Activated gamma-delta T cell (primary cell): Measurements from ENCODE around the gene SPRR4.
"Not testable (repeated sequence)": the region's sequence is repeated elsewhere in the genome, so short reads cannot be mapped to it uniquely, and the experiment has no call there.

Experiments used
- DNase-seq: peaks from one replicate; lab custom pipeline; 2025; lab: John Stamatoyannopoulos, UW

SPRR4 gene

DNA sequence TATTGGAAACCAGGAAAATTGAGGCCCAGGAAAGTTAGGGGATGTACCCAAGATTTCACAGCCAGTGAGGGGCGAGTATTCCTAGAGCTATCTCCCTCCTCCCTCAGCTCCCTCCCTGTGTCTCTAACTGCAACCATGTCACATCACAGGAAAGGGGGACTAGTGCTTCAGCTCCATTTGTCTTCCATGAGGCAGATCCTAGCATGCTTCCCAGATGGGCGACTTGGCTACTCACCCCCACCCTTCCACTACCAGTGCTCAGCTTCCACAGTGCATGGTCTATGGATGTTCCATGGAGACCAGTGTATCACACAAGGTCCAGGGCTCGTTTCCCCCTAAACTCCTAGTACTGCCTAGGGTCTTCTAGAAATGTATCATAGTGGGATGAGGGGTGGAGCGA lies 4.6 kb upstream of the SPRR4 start:
- DNase-seq, result no peak

DNA sequence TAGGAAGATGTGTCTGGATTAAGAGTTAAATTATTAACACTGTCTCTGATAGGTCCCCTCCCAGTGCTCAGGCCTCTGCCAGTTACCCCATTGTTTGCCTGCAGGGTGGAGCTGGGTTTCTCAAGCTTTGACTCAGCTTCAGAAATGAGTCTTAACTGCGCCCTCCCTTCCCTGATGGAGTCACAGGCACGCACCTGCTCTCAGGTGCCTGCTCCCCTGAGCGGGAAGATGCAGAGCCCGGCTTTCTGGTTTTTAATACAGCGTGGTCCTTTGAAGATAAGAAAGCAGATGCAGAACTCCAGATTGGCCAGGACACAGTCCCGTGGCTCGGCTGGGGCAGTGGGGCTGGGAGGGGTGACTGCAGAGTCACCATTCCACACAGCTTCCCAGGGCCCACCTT lies 3.2 kb upstream of the SPRR4 start:
- no peak for DNase-seq

GRCh38 chr1:152968248-152968647 lies 2.2 kb upstream of the SPRR4 start:
- DNase-seq, result no peak

DNA sequence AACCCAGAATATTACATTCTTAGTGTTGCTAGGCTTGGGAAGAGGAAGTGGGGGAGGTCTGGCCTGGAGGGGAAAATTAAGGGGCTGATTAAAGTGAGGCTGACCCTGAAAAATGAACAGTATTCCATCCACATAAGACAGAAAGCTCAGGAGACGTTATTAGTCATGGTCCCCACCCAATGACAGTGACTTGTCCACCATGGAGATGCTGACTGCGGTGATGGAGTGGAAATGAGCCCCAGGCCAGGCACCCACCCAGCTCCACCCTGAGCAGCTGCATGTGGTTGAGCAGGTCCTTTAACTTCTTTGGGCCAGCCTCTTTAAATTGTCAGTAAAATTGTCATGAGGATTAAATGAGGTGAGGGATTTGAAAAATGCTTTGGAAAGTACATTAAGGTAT lies 1.4 kb upstream of the SPRR4 start:
- no peak for DNase-seq

DNA sequence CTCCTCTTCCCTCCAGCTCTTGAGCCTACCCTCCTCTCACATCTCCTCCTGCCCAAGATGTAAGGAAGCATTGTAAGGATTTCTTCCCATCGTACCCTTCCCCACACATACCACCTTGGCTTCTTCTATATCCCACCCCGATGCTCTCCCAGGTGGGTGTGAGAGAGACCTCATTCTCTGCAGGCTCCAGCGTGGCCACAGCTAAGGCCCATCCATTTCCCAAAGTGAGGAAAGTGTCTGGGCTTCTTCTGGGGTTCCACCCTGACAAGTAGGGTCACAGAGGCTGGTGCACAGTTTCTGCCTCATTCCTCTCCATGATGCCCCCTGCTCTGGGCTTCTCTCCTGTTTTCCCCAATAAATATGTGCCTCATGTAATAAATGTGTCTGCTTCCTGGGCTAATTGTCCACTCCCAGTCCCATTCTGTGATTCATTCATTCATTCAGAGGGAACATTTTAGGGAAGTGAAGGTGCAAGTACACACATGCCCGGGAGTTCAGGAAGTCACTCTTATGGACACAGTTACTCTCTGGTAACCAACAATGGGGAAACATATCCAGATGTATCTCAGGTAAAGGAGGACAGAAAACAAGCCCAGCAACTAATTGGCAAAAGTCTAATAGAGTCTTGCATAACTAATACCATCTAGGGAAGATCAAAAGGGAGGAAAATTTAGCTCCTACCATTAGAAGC lies 1.9 kb downstream of the SPRR4 start:
- DNase-seq, result no peak

GRCh38 chr1:152976688-152977087 lies 6.2 kb downstream of the SPRR4 start:
- DNase-seq, result no peak

DNA sequence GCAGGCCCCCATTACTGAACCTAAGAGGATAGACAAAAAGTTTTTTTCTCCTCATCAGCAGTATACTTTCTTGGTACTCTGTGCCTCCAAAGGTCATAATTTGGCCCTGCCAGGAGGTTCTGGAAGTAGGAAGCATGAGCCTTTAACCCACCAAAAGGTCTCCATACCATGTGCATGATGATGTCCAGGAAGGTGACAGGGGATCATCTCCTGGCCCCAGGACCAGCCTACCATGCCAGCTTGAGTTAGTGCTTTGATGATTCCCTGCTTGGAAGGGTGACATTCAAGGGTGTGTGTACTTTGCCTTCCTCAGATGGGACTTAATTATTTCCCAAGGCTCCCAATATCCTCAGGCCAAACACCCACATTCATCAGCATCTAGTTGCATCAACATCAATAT lies 7.2 kb downstream of the SPRR4 start:
- DNase-seq, result no peak

GRCh38 chr1:152980676-152981075 lies 10.2 kb downstream of the SPRR4 start:
- no peak for DNase-seq

GRCh38 chr1:152981146-152981871 lies 10.9 kb downstream of the SPRR4 start:
- DNase-seq, result no peak

- no peak for DNase-seq
These were observed 11.6 kb downstream of the SPRR4 start for GRCh38 chr1:152982076-152982475.

DNA sequence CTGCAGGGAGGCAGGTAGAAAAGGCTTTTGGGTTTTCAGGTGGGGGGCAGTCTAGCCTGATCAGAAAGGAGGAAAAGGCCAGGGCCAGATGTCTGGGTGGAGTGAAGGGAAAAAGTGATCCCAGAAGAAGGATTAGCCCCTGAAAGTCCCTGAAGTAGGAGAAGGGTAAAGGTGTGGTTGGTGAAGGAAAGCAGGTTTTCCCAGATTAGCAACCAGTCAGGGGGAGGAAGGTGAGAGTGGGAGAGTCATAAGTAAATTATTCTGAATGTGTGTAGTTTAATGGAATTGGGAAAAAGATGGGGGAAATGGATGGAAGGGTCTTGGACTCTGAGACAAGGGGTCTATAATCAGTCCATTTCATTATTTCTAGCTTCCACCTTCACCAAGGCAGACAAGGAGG lies 12.8 kb downstream of the SPRR4 start:
- DNase-seq, result no peak

DNA sequence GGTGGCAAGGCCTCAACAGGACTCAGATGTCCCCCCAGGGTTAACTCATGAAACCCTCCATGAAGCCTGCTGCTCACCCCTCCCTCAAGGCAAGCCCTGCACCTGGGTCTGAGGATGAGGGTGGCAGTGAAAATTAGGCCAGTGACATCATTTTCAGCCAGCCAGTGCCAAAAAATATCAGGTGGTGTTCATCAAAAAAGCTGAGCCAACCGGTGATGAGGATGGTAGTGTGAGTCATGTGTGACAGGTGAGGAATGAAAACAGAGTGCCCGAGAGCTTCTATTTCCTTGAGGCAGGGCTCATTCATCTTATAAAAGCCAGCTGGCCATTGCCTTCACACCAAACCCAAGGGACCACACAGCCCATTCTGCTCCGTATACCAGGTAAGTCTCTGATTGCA lies 13.3 kb downstream of the SPRR4 start, which contains the start of gene SPRR1A:
Gene SPRR1A (plus strand): TSS at position 339 of the 400 bp plus-strand sequence. CDS start 1,150 bp downstream, outside the sequence.
- no peak for DNase-seq

DNA sequence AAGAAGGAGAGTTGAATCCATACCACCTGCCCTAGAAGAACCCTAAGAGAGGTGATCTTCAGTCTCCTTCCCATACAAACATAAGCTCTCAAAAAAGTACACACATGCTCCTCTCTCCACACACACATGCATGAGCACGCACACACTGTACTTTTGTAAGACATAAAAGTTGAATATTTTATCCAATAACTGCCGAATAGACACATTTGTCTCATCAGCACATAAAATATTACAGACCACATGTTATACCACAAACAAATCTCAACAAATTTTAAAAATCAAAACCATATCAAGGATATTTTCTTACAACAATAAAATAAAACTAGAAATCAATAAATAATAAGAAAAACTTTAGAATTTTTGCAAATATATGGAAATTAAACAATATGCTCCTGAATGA lies 16.1 kb downstream of the SPRR4 start:
- no peak for DNase-seq

DNA sequence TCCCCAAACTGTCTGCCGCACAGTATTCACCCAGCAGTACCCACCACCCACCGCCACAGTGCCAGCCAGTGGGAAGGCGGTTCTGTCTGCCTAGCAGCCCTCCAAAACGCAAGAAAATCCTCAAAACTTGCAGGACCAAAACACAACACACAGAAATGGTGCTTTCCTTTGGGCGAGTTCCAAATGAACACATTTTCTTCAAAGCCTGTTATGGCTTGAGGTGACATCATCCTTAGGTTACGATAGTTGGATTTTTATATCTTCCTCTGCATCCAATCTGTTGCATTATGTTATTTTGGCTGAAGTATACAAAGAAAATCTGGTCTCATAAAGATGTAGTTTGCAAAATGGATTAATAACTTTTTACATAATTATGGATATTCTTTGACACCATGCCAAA lies 22.7 kb downstream of the SPRR4 start:
- DNase-seq, result no peak

DNA sequence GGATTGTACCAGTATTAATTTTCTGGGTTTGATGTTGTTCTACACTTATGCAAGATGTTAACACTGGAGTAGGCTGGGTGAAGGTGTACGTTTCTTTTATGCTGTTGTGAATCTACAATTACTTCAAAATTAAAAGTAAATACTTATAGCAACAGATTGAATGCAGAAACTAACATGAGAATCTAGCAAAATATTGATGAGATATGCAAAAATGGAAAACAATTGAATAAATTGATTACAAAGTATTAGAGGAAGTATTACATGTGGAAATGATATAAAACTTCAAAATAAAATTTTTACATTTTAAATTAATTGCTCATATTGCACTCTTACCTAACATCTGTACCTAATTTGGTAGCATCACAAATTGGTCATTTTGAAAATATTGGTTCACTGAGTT lies 25.4 kb downstream of the SPRR4 start:
- DNase-seq, result no peak

- no peak for DNase-seq
These were observed 26.4 kb downstream of the SPRR4 start for GRCh38 chr1:152996633-152997400.

- no peak for DNase-seq
These were observed 27.5 kb downstream of the SPRR4 start for GRCh38 chr1:152997901-152998300.

- no peak for DNase-seq
These were observed 28.0 kb downstream of the SPRR4 start for GRCh38 chr1:152998476-152998875.

DNA sequence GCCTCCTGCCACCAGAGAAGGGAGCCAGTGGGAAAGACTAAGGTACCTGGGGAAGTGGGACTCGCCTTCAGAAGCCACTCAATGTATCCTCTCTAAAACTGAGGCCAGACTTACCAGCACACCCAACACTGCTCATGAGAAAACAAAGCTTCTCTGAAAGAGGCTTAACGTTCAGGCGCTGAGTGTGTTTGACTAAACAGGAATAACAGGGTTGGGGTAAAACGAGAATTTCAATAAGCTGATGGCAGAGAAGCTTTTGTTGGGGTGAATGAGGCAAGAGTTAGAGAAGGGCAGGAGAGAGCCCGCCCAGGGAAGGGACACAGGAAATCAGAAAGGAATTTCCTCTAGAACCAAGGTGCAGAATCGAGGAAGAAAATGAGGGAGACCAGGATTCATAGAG lies 29.4 kb downstream of the SPRR4 start:
- no peak for DNase-seq

DNA sequence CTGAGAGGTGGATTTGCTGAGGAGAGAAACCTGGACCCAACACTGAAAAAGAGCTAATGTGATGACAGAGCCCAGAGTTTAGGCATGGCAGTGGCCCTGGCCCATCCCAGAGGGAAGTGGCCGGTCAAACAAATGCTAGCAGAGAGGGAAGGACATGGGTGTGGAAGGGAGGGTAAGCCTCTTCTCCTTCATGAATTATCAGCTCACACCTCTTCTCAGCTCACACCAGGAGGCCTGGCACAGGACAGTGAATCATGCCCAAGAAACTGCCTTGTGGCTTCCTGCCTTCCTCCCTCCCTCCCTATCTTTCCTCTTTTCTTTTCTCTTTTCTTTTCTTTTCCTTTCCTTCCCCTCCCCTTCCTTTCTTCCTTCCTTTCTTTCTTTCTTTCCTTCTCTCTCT lies 29.8 kb downstream of the SPRR4 start:
- no peak for DNase-seq

DNA sequence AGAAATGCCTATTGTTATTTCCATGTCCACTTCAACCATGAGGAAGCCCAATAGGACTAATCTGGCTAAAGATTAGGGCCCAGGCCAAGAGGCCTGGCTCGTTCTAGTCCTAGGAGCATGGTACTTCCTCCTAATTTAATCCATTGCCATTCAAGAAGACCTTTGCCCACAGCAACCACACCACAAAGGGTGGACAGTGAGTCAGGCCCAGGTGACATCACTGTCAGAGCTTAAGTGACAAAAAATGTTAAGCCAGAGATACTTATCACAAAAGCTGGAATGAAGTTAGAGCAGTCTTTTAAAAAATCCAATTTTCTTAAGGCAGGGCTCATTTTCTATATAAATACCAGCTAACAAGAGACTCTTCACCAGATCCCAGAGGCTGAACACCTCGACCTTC lies 30.9 kb downstream of the SPRR4 start, which contains the start of gene SPRR3:
Gene SPRR3 (plus strand): TSS at position 368 of the 400 bp plus-strand sequence. CDS start 1,272 bp downstream, outside the sequence.
- DNase-seq, result no peak

DNA sequence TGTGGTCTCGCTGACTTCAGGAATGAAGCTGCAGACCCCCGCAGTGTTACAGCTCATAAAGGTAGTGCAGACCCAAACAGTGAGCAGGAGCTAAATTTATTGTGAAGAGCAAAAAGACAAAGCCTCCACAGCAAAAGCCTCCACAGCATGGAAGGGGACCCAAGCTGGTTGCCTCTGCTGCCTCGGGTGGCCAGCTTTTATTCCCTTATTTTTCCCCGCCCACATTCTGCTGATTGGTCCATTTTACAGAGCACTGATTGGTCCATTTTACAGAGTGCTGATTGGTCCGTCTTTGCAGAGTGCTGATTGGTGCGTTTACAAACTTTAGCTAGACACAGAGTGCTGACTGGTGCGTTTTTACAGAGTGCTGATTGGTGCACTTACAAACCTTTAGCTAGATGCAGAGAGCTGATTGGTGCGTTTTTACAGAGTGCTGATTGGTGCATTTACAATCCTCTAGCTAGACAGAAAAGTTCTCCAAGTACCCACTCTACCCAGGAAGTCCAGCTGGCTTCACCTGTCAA lies 40.8 kb downstream of the SPRR4 start:
- not testable (repeated sequence) for DNase-seq
